IMR-90 (cell line): ENCODE results near the gene CLMP. TPM values are rescaled to one million over a fixed set of nuclear protein-coding genes. Genes with fewer than 3 reads are reported as not detected.

Experiments used
- ATAC-seq: fragments of 200-7000 bp; cut with Tn5 transposase; 2 replicates; pipeline ENCODE4 v1.9.1; 2020; ENCODE audit warnings: low read depth, mild to moderate bottlenecking, moderate library complexity
- BruUV-seq: library from RNA; stranded (reverse); fragments of 400-500 nt; replicated peaks from 2 replicates; lab custom pipeline; 2021; lab: Mats Ljungman, UMichigan
- CTCF ChIA-PET: fragments of 300-600 bp; formaldehyde crosslinking; extraction: SDS; loops from one replicate; lab custom pipeline; 2021; ENCODE audit warnings: antibody characterized with exemption; lab: Yijun Ruan, JAX
- POLR2A ChIA-PET: fragments of 300-600 bp; sonication (Branson Sonifier 250); formaldehyde crosslinking; loops from one replicate; lab custom pipeline; 2022; ENCODE audit warnings: antibody characterized with exemption; ENCODE audit not compliant: unreplicated experiment; lab: Charles Lee
- DNase-seq: peaks from one replicate; pipeline ENCODE4 v3.0.0; 2013
- H2AFZ ChIP-seq: replicated peaks from 2 replicates; pipeline ENCODE3; 2013; ENCODE audit warnings: low read length, mild to moderate bottlenecking; ENCODE audit not compliant: poor library complexity
- H2AK5ac ChIP-seq: 2 replicates; pipeline ENCODE4 v1.6.1; 2013; ENCODE audit warnings: low read depth, low read length, inconsistent platforms
- H2AK9ac ChIP-seq: replicated peaks from 2 replicates; pipeline ENCODE3; 2013; ENCODE audit warnings: mild to moderate bottlenecking, low read depth, low read length, moderate library complexity; ENCODE audit not compliant: poor library complexity
- H2BK120ac ChIP-seq: 2 replicates; pipeline ENCODE4 v1.6.1; 2013; ENCODE audit warnings: low read depth, low read length, inconsistent platforms
- H2BK15ac ChIP-seq: 3 replicates; pipeline ENCODE4 v1.6.1; 2013; ENCODE audit warnings: low read depth, low read length, inconsistent platforms
- H2BK20ac ChIP-seq: 2 replicates; pipeline ENCODE4 v1.6.1; 2013; ENCODE audit warnings: low read depth, mild to moderate bottlenecking, inconsistent platforms, low read length, moderate library complexity
- H2BK5ac ChIP-seq: 2 replicates; pipeline ENCODE4 v1.6.1; 2013; ENCODE audit warnings: mild to moderate bottlenecking, low read depth, low read length, inconsistent platforms; ENCODE audit not compliant: poor library complexity, severe bottlenecking
- H3K14ac ChIP-seq: replicated peaks from 2 replicates; pipeline ENCODE4 v1.6.1; 2013; ENCODE audit warnings: low read depth, low read length, inconsistent platforms
- H3K18ac ChIP-seq: 2 replicates; pipeline ENCODE4 v1.6.1; 2013; ENCODE audit warnings: low read depth, low read length, control low read depth
- H3K23ac ChIP-seq: 2 replicates; pipeline ENCODE4 v1.6.1; 2013; ENCODE audit warnings: low read depth, low read length, inconsistent platforms
- H3K27ac ChIP-seq: 2 replicates; pipeline ENCODE4 v1.5.1; 2013; ENCODE audit warnings: mild to moderate bottlenecking, control low read depth, low read length; ENCODE audit not compliant: insufficient read depth
- H3K27me3 ChIP-seq: 2 replicates; pipeline ENCODE4 v1.6.1; 2013; ENCODE audit warnings: low read length; ENCODE audit not compliant: control insufficient read depth, insufficient read depth
- H3K36me3 ChIP-seq: 2 replicates; pipeline ENCODE4 v1.6.1; 2013; ENCODE audit warnings: low read length, mixed read lengths; ENCODE audit not compliant: control insufficient read depth, insufficient read depth
- H3K4ac ChIP-seq: 2 replicates; pipeline ENCODE4 v1.6.1; 2013; ENCODE audit warnings: low read depth, low read length, inconsistent platforms
- H3K4me1 ChIP-seq: 2 replicates; pipeline ENCODE4 v1.6.1; 2013; ENCODE audit warnings: low read length, mixed read lengths; ENCODE audit not compliant: control insufficient read depth, insufficient read depth
- H3K4me2 ChIP-seq: 2 replicates; pipeline ENCODE4 v1.6.1; 2013; ENCODE audit warnings: low read depth, mild to moderate bottlenecking, control low read depth, low read length, moderate library complexity
- H3K4me3 ChIP-seq: 2 replicates; pipeline ENCODE4 v1.5.1; 2013; ENCODE audit warnings: low read depth, mild to moderate bottlenecking, control low read depth, low read length, moderate library complexity; ENCODE audit not compliant: insufficient read depth
- H3K56ac ChIP-seq: 2 replicates; pipeline ENCODE4 v1.6.1; 2013; ENCODE audit warnings: low read length, inconsistent platforms; ENCODE audit not compliant: insufficient read depth; ENCODE audit errors: extremely low read depth
- H3K79me1 ChIP-seq, 2 experiments: 2 replicates each; pipeline ENCODE4 v1.6.1; 2013; ENCODE audit warnings: low read length in 2 of 2, inconsistent platforms in 1 of 2, low read depth in 1 of 2
- H3K9ac ChIP-seq: 2 replicates; pipeline ENCODE4 v1.6.1; 2013; ENCODE audit warnings: low read depth, low read length, control low read depth
- H3K9me1 ChIP-seq: 2 replicates; pipeline ENCODE4 v1.6.1; 2013; ENCODE audit warnings: low read length, inconsistent platforms; ENCODE audit not compliant: insufficient read depth
- H3K9me3 ChIP-seq: 2 replicates; pipeline ENCODE4 v1.6.1; 2013; ENCODE audit warnings: low read length; ENCODE audit not compliant: control insufficient read depth, insufficient read depth
- H4K20me1 ChIP-seq: 2 replicates; pipeline ENCODE4 v1.6.1; 2013; ENCODE audit warnings: low read length, inconsistent platforms; ENCODE audit not compliant: insufficient read depth
- H4K5ac ChIP-seq: 2 replicates; pipeline ENCODE4 v1.6.1; 2013; ENCODE audit warnings: mild to moderate bottlenecking, low read depth, low read length, control low read depth
- H4K8ac ChIP-seq, 2 experiments: 2 replicates each; pipeline ENCODE4 v1.6.1; 2013; ENCODE audit warnings: low read depth in 2 of 2, low read length in 2 of 2, control low read depth in 1 of 2, inconsistent platforms in 1 of 2
- H4K91ac ChIP-seq: 2 replicates; pipeline ENCODE4 v1.6.1; 2013; ENCODE audit warnings: low read depth, low read length, inconsistent platforms; ENCODE audit not compliant: insufficient read depth
- BHLHE40 ChIP-seq: fragments of 150-350 bp; IDR thresholded peaks from 2 replicates; pipeline ENCODE4 v1.6.1; 2016; ENCODE audit warnings: mild to moderate bottlenecking, low read depth, low read length
- CEBPB ChIP-seq: IDR thresholded peaks from 2 replicates; pipeline ENCODE4 v1.6.1; 2012; ENCODE audit warnings: low read depth, low read length, improper control_type of control experiment
- CHD1 ChIP-seq: IDR thresholded peaks from 2 replicates; pipeline ENCODE4 v1.6.1; 2012; ENCODE audit warnings: low read depth, low read length, improper control_type of control experiment
- CTCF ChIP-seq: conservative IDR thresholded peaks from 2 replicates; pipeline ENCODE4 v1.5.1; 2012; ENCODE audit warnings: mild to moderate bottlenecking, low read depth, low read length, improper control_type of control experiment
- ELK1 ChIP-seq: fragments of 150-350 bp; IDR thresholded peaks from 2 replicates; pipeline ENCODE4 v1.6.1; 2016; ENCODE audit warnings: low read depth, mild to moderate bottlenecking, low read length, moderate library complexity, borderline replicate concordance
- FOS ChIP-seq: fragments of 150-350 bp; IDR thresholded peaks from 2 replicates; pipeline ENCODE4 v1.6.1; 2016; ENCODE audit warnings: low read depth, low read length
- MAZ ChIP-seq: IDR thresholded peaks from 2 replicates; pipeline ENCODE4 v1.6.1; 2012; ENCODE audit warnings: low read depth, mild to moderate bottlenecking, low read length, improper control_type of control experiment, moderate library complexity, borderline replicate concordance
- RAD21 ChIP-seq: IDR thresholded peaks from 2 replicates; pipeline ENCODE4 v1.6.1; 2012; ENCODE audit warnings: low read length, improper control_type of control experiment
- RCOR1 ChIP-seq: IDR thresholded peaks from 2 replicates; pipeline ENCODE4 v1.6.1; 2012; ENCODE audit warnings: mild to moderate bottlenecking, low read length, improper control_type of control experiment; ENCODE audit not compliant: insufficient replicate concordance
- RFX5 ChIP-seq: IDR thresholded peaks from 2 replicates; pipeline ENCODE4 v1.8.0; 2012; ENCODE audit warnings: low read depth, mild to moderate bottlenecking, low read length, moderate library complexity
- WGBS, 2 experiments: methylation state at CpG; one replicate each; pipeline versions ENCODE4 v1.1.5 to v1.1.7; 2013; ENCODE audit warnings: missing lambda C conversion rate in 2 of 2; ENCODE audit not compliant: insufficient read length in 1 of 2; ENCODE audit errors: extremely low coverage in 2 of 2; 5-methylcytosine and 5-hydroxymethylcytosine counted together
- dilution Hi-C: fragments of 300-500 bp; cut with HindIII; formaldehyde crosslinking; loops from one replicate; pipeline ENCODE4 v1.14.3; 2018; ENCODE audit warnings: low sequenced_read_pairs; ENCODE audit not compliant: unreplicated experiment
- in situ Hi-C: fragments of 300-500 bp; cut with MboI; formaldehyde crosslinking; loops from 3 replicates; pipeline ENCODE4 v1.14.3; 2019; ENCODE audit warnings: low sequenced_read_pairs, inconsistent platforms, mixed read lengths
- intact Hi-C: fragments of 100-400 bp; cut with micrococcal nuclease; formaldehyde crosslinking; loops from 2 replicates; pipeline ENCODE4 v1.10.0; 2022
- polyA plus RNA-seq, 3 experiments: library from polyadenylated mRNA; depleted of rRNA; stranded (reverse); fragments of >200 nt; gene quantifications; 2 replicates each; pipeline ENCODE4 v1.2.3, GENCODE V29; 2012; ENCODE audit warnings: low replicate concordance in 1 of 3
- total RNA-seq: library from RNA; depleted of rRNA; stranded (reverse); fragments of >200 nt; gene quantifications from 2 replicates; pipeline ENCODE4 v1.2.3, GENCODE V29; 2012

CLMP gene
- total and polyA plus RNA-seq, 2 of the 4 experiments (the other 2 are of a cell fraction): 54.7 to 95.7 TPM

- TF ChIP-seq RFX5: no peak
Measured at GRCh38 chr11:123062892-123063825, 131.9 kb downstream of the CLMP start (continued).

GRCh38 chr11:123062158-123062891 lies 132.7 kb downstream of the CLMP start:
- H3K4me1 ChIP-seq: peaks cover 5% of the 10 kb centered on the region
- CTCF ChIA-PET: interaction anchor here (0.6 to 1.4 kb wide), 2 partner anchors 8 to 440 kb away, joined by 4 to 12 read pairs; no protein-coding TSS in a partner anchor
- peaks cover 32% of the 10 kb centered on the region for H3K36me3 ChIP-seq
- TF ChIP-seq CHD1 (peak; percentile 39; the same call in 1 of the 2 replicates), MAZ (peak; percentile 99), FOS (no peak), CTCF (no peak), ELK1 (no peak), RCOR1 (no peak), CEBPB (no peak), RAD21 (no peak), BHLHE40 (no peak)

More at GRCh38 chr11:123062158-123062891, 132.7 kb downstream of the CLMP start:
- peak overlapping the region; percentile 99 for H3K9ac ChIP-seq
- peak overlapping the region; percentile 98 for H2AFZ ChIP-seq
- peaks cover 46% of the 10 kb centered on the region for H4K20me1 ChIP-seq
- H3K4me3 ChIP-seq: peak overlapping the region; percentile 86
- BruUV-seq: no TSS peak
- H2BK20ac ChIP-seq: no peak overlapping the region; the same call in 1 of the 2 replicates
- H4K8ac ChIP-seq: peak overlapping the region; percentile 96 to 100
- POLR2A ChIA-PET: interaction anchor here (0.6 to 1.0 kb wide), 13 partner anchors 9 to 1441 kb away, joined by 3 to 12 read pairs (median 6); no protein-coding TSS in a partner anchor
- 1% methylated on average over 28 of the region's 63 CpGs; no CpG with 5 or more reads in 1 of the 2 experiments for WGBS, 2 experiments
- peak overlapping the region; percentile 97 for H2BK5ac ChIP-seq
- dilution Hi-C loops: no loop called here
- peak; percentile 85 for ATAC-seq
- in situ Hi-C loops: no loop called here
- peak overlapping the region; percentile 91 for H3K4me2 ChIP-seq
- H4K91ac ChIP-seq: peak overlapping the region; percentile 100
- peak overlapping the region; percentile 100 for H3K23ac ChIP-seq
- H2AK9ac ChIP-seq: peak overlapping the region; percentile 100
- peak overlapping the region; percentile 97 for H2AK5ac ChIP-seq
- peak overlapping the region; percentile 99 for H4K5ac ChIP-seq
- peak overlapping the region; percentile 91 for H3K18ac ChIP-seq
- intact Hi-C loops: loop anchor here (2.0 kb wide), 1 partner anchor 184 kb away; no protein-coding TSS in a partner anchor
- H2BK120ac ChIP-seq: peak overlapping the region; percentile 92
- H3K79me1 ChIP-seq: peaks cover 22 to 56% of the 10 kb centered on the region in 2 experiments
- peak overlapping the region; percentile 85; the same call in 1 of the 3 replicates for H2BK15ac ChIP-seq
- H3K14ac ChIP-seq: peak overlapping the region; percentile 100
- no peaks in the 10 kb centered on the region for H3K9me3 ChIP-seq
- H3K56ac ChIP-seq: peak overlapping the region; percentile 100
- peaks cover 6% of the 10 kb centered on the region; the same call in 1 of the 2 replicates for H3K9me1 ChIP-seq
- peak; percentile 100 for DNase-seq
- H3K27me3 ChIP-seq: no peaks in the 10 kb centered on the region
- H3K4ac ChIP-seq: peak overlapping the region; percentile 100
- peak overlapping the region; percentile 95 for H3K27ac ChIP-seq
